SIG-M5 treated with dmso at 0.1 percent for 504 hours (cell line): ENCODE measurements around the gene CCDC116.
A peak's percentile ranks its signal among the peaks of the same experiment; 100 is the strongest.
"Not testable (repeated sequence)": the region's sequence is repeated elsewhere in the genome, so short reads cannot be mapped to it uniquely, and the experiment has no call there.

Experiments
- DNase-seq: peaks from one replicate; lab custom pipeline; 2025; ENCODE audit not compliant: unreplicated experiment; lab: John Stamatoyannopoulos, UW

Gene CCDC116

DNA sequence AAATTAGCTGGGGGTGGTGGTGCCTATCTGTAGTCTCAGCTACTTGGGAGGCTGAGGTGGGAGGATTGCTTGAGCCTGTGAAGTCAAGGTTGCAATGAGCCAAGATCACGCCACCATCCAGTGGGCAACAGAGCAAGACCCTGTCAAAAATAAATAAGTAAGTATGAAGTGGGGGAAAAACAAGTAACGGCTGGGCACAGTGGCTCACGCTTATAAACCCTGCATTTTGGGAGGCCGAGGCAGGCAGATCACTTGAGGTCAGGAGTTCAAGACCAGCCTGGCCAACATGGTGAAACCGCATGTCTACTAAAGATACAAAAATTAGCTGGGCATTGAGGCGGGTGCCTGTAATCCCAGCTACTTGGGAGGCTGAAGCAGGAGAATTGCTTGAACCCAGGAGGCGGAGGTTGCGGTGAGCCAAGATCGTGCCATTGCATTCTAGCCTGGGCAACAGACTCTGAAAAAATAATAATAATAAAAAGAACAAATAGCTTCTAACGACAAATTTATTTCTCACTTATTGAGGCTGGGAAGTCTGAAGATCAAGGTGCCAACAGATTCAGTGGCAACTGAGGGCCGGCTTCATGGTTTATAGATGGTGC lies 22.9 kb upstream of the CCDC116 start:
- DNase-seq: not testable (repeated sequence)

DNA sequence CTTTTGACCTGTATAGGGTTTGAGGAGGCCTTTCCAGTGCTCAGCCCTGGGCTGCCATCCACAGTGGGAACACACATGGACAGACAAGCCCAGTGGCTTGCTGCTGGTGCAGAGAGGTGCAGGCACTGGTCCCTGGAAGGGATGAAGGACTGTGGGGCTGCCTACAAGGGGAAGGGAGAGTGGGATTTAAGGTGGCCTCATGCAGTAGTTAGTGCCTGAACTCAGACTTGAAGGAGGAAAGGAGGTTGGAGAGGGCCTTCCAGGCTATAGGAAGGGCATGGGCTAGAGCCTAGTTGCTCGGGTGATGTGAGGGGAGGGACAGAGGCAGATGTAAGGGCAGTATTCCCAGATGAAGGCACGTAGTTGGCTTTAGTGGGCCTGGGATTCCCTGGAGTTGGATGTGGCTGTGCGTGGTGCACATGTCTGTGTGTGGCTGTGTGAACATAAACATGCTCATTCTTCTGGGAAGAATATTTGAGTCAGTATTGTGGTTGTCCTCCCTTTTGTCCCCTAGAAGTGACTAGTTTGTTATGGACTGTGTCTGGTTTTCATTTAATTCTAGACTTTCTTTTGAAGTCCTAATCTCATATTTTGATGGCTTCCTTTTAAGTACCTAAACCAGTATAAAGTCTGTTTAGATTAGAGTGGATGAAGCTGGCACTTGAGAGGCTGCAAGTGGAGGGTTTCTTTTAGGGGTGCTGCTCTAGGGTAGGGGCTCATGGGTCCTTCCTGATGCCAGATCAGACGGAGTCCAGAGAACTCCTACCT lies 21.2 kb upstream of the CCDC116 start:
- no peak for DNase-seq

DNA sequence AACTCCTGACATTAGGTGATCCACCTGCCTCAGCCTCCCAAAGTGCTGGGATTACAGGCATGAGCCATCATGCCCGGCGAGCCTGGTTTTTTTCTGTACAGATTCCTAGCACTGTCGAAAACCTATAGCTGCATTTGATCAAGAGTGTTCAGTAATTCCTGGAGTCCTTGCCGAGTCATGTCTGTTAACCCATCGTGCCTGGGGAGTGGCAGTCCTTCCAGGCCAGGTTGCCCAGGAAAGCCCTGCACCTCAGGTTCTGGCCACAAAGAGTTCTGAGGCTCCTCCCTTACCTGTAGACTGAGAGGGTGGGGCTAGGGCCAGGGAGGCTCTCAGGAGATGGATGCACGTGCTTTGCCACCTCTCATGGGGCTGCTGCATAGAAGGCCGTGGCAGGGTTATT lies 19.7 kb upstream of the CCDC116 start:
- DNase-seq: no peak

DNA sequence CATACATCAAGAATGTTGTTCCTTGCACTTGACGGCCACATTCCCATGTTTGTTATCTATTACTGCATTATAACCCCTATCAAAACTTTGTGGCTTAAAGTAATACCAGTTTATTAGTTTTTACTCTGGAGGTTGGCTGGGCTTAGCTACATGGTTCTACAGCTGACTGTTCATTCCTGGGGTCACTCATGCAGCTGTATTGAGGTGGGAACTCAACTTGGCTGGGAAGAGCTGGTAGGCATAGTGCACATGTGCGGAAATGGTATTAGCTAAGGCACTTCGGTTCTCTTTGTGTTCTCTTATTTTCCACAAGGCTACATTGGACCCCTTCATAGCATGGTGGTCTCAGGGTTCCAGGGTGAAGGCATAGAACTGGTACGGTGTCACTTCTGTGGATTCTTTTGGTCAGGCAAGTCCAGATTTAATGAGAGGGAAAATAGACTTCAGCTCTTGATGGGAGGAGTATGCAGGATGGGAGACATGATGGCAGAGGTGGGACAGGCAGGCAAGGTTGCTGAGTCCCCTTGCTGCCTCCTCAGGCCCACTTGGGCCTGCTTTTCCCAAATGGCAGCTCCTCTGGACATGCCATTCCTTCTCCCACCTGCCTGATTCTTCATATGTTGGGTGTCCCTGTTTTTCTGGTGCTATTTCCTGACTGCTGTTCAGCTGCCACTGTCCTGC lies 18.9 kb upstream of the CCDC116 start:
- no peak for DNase-seq

DNA sequence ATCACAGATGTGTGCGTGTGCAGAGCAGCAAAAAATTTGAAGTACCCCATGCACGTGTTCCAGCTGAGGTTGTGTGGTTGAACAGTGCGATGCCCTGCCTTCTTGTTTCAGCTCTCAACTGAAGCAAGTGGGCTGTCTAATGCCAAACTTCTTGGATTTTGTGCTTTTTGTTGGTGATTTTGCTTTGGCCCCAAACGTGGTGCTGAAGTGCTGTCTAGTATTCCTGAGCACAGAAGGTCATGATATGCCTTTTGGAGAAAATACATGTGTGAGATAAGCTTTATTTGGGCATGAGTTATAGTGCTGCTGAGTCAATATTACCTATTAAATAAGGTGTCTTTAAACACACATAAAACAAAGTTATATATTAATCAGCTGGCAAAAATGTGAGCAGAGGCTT lies 16.8 kb upstream of the CCDC116 start:
- no peak for DNase-seq

DNA sequence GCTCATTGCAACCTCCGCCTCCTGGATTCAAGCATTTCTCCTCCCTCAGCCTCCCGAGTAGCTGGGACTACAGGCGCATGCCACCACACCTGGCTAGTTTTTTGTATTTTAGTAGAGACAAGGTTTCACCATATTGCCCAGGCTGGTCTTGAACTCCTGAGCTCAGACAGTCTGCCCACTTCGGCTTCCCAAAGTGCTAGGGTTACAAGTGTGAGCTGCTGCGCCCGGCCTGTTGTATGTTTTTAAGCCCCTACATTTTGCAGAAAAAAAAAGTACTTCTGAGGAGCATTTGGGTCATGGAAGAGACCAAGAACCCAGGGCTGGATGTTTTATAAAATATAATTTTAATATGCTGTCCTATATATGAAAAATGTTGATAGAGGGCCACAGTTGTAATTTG lies 15.2 kb upstream of the CCDC116 start:
- not testable (repeated sequence) for DNase-seq

DNA sequence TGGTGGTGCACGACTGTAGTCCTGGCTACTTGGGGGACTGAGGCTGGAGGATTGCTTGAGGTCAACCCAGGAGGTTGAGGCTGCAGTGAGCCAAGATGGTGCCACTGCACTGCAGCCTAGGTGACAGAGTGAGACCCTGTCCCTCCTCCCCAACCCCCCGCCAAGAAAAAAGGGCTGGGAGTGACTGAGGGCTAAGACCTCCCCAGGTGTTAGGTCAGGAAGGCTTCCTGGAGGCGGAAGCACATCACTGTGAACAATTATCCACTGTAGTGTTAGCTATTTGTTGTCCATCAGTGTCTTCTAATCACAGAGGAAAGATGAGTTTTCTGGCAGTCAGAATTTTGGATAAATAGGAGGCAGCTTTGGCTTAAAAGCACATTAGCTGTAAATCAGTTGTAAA lies 11.5 kb upstream of the CCDC116 start:
- no peak for DNase-seq

DNA sequence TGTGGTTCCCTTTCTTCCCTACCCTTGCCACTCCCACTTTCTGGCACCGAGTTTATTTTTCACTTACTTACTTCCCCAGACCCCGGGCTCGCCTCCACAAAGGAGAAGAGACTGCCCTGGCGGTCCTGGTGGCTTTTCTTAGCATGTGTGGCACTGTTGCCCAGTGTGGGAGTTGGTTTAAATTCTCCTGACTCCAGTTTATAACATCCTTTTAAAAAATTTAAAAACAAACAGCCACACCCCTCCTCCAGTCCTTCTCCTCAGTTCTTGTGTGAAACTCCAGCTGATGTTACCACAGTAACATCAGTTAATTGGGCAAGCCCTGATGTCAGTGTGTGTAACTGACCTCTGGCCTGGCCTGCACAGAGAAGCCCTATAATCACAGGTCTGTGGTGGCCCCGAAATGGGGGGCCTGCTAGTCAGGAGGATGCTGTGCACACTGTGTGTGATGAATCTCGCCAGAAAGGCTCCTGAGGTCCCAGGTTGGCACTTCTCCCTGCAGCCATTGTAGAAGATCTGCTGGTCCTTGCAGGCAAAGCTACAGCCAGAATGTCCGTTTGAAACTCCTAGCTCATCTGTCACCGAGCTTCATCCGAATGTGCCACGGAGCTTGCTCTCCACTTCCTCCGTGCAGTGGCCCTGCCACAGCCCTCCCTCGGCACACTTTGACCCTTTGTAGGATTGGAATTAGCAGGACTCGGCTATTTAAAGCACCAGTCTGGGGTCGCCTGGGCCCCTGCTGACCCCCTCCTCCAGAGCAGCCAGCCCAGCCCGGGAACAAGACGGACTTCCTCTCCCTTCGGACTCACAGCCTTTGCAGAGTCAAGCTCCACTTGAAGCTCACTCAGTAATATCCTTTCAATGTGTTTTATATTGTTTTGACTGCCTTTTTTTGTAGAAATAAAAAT lies 10.3 kb upstream of the CCDC116 start:
- DNase-seq: peak; percentile 47

DNA sequence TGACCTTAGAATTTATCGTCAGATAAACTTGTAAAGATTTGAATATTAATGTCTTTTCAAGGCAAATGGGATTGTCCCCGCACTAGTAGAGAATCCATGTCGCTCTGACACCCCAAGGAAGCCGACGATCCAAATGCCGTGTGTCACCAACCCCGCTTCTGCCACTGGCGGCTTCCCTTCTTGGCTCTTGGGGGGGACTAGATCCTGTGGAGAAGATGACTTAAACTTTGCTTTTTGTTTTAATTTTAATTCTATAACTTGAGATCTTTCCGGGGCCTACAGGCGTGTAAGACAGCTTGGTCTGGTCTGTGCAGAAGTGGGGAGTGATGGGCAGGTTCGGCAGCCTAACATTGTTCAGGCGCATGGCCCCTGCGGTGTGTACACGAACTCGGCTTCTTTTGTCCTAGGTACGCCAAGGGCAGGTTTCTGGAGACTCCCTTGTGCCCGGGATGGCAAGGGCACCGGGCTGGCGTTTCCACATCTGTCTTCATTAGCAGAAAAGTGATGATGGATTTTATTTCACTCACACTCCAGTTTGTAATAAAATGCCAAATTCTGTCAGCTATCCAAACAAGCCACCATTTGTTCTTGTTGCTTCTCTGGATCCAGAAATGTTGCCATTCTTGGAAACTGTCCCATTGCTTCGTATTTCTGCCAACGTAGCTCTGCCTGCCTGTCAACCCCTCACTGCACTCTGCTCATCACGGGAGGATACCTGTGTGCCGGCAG lies 9.5 kb upstream of the CCDC116 start:
- no peak for DNase-seq

DNA sequence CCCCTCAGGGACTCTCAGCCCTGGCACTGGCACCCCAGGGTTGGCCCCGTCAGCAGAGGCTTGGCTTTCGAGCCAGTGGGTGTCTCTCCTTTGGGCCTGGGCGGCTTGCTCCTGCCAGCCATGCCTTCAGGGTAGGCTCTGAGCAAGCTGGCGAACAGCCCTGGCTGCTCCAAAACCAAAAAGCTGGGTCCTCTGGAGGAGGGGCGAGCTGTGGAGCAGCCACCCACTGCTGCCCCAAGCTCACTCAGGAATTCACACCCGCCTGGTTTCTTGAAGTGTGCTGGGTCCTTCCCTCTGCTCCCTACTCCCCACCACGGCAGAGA lies 9.0 kb upstream of the CCDC116 start:
- no peak for DNase-seq

DNA sequence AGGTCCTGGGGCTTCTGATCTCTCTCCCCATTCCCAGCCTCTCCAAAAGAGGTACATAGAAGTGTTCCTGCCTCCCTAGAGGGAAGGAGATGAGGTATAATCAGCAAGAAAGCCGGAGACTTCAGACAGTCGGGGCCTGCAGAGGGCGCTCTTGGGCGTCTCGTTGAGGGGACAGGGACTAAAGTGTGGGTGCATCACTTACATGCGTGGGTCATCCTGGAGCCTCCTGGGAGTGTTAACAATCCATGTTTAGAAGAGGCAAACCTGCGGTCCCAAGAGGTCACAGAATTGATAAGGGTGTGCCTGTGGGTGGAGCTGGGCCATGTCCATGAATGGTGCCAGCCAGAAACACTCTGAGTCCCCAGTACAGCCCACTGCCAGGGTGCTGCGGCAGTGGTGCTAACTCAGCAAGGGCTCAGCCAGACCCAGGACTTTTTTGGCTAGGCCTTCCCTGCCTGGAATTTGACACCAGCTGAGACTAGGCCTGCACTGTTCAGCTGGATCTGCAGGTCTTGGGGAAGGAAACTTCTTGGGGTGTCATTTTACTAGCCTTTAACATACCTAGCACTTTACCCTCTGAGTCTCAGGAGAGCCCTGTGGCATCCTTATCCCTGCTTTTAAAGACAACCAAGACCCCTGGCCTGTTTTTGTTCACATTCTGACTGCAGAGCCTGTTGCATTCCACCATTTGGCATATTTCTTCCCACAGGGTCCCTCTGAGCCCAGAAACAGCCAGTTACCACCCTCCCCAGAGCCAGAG lies 8.3 kb upstream of the CCDC116 start:
- DNase-seq: no peak

DNA sequence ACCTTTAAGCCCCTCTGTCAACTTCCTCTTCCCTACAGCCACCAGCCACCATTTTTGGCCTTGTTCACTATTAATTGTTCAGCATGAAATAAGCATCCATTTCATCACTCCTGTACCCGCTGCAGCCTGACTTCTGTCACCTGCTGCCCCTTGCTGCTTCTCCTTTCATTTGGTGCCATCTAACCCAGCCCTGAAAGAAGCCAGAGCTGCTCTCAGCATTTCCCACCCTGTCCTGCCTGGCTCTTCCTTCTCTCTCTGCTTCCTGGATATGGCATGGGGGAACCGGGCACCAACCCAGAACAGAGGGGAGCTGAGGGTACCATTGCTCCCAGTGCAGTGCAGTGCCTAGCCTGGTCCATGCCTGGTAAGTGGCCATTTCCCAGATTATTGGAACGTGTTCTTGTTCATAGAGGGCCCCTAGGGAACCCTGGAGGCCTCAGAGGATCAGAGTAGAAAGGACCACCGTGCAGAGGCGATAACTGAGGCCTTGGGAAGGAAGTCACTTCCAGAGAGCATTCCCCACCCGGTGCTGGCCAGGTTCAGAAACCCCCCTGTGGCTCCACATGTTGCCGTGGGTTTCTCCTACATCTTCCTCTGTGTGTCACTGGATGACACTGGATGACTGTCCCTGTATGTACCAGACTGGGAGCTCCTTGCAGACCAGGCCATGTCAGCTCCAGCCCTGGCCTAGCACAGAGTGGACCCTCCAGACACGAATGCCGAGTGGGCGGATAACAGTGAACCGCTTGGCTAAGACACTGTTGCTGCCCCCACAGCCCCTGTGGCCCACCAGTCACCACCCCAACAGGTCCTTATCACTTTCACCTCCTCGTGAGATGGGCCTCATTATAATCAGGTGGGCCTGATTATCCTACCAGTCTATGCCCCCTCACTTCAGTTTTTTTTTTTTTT lies 7.4 kb upstream of the CCDC116 start:
- DNase-seq: peak; percentile 79

DNA sequence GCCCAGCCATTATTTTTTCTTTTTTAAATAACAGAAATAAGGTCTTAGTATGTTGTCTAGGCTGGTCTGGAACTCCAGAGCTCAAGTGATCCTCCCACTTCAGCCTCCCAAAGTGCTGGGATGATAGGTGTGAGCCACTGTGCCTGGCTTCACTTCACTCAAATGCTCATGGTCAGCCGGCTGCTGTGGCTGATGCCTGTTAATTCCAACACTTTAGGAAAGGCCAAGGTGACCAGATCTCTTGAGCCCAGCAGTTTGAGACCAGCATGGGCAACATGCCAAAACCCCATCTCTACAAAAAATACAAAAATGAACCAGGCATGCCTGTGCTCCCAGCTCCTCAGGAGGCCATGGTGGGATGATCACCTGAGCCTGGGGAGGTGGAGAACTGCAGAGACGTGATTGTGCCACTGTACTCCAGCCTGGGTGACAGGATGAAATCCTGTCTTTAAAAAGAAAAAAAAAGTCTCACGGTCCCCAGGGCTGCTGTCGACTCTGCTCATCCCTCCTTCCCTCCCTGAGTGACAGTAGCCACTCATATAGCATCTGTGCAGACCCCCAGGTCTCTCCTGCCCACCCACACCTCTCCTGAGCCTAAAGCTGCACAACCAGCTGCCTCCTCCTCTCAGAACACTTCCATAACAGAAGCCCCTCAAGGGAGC lies 6.4 kb upstream of the CCDC116 start:
- DNase-seq: no peak

DNA sequence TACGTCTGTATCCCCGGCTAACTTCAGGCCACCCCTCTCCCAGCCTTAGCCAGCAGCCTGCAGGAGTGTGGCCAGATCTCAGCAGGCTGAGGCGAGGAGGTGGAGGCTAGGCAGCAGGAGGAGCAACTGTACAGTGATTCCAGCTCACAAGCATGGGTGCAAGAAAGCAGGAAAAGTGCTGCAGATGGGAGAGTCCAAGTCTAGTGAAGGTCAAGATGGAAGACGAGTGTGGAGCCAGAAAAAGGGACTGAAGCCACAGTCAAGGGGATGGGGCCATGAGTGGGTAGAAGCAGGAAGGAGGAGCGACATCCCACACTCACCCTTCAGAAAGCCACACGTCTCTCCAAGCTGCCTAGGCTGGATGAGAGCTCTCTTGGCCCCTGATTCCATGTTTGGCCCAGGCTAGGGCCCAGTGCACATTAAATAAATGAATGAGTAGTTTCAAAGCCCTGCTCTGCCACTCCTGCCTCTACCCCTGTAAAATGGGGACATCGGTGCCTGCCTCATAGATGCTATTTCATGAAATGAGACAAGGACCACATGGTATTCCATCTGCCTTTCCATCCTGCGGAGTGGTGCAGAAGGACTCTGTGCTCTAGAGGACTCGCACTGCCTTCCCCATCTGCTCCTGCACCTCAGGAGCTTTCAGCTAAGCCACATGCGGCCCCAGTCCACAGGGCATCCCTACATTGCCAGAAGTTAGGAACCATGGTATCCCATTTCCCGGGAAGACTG lies 5.7 kb upstream of the CCDC116 start:
- no peak for DNase-seq

DNA sequence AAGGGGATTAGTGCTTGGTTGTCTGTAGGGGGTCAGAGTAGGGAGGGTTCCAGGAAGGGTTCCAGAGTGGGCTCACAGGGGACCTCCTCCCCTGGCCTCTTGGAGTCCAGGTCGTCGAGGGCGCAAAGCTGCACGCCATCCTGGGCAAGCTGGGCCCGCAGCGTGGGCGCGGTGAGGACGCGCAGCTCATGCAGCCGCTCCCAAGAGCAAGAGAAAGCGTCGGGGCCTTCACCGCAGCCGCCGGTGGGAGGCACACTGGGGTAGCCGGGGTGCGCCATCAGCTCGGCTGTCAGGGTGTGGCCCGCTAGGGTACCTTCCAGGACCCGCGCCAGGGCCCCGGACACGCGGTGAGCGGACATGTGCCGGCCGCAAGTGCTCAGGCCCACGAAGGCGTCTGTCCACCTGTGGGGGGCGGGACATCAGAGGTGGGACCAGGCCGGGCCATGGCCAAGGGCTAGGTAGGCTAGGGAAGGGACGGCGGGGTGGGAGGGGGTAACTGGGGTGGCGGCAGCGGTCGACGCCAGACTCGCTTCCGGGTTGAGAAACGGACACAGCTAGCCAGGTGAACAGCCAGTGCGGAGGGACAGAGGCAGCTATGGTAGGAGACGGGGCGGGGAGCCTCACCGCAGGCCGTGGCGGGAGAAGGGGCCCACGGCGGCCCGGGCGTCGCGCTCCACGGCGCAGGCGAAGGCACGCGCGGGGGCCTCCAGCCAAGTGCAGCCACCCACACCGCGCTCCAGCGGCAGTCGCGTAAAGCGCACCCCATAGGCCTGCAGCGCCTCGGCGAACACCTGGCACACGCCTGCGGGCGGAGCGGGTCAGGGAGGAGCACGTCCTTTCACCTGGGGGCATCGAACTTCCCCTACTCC lies 3.9 kb upstream of the CCDC116 start:
- DNase-seq: no peak

DNA sequence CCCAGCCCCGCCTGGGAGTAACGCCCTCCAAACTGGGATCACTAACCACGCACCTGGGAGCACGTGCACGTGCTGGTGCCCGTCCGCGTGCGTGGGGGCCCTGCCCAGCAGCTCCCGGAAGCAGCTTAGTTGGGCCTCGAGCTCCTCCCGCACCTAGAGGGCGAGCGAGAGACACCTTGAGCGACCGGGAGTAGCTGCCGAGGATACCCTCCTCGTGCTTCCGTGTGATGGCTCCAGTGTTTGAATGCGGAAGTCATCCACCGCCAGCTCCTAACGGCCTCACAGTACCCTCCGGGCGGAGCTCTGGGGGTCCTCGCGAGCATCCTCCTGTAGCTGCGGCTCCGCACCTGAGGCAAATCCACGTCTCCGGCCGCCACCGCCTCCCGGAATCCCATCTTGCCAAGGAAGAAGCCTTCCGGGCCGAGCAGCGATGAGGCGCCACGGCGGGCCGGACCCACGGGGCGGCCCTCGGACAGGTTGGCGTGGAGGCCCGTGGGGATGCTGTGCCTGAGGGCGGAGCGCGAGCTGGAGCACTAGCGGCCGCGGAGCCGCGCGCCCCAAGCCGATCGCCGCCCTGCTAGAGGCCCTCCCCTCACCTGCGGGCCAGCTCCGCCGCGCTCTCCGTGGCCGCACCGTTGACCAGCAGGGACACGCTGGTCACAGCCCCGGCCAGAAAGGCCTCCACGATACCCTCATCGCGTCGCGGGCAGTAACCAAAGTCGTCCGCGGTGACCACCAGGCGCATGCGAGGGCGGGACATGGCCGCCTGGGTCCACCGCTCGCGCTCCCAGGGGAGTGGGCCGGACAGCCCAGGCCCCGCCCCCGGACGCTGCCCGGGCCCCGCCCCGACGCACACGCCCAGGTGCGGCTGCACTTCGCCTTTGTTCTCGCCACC lies 3.1 kb upstream of the CCDC116 start, which contains the start of gene YDJC:
YDJC (minus strand) TSS at position 768 of the 895 bp plus-strand sequence; CDS start at position 760, 8 bp downstream.
- peak; percentile 91 for DNase-seq
